ENCODE measurements around the gene CEMIP. TPM values are rescaled to one million over a fixed set of nuclear protein-coding genes. Genes with fewer than 3 reads are reported as not detected.

Gene CEMIP
- total and polyA plus RNA-seq, 2 of the 8 experiments (the other 6 are each of a cell fraction or from before 2014, with no cell fraction given): 0.11 to 0.60 TPM

DNA sequence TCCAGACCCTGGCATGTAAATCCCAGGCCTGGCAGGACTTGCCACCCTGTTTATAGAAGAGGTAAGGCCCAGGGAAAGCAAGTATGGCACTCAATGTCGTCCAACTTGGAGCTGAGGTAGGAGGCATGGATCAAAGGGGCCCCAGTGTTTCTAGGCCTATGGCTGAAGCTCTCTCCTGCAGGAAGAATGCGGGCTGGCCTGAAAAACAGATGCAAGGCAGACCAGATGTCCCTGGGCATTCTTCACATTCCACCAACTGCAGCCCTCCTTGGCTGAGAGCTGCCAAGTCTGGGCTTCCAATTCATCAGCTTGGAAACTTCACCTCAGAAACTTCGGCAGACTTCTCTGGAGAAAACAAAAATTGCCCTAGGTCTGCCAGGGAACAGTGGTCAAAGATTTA is 188.3 kb downstream of the CEMIP start:
- H3K14ac ChIP-seq (ENCODE audit: insufficient read length): no peak overlapping the region
- no peak overlapping the region for H2BK15ac ChIP-seq (ENCODE audit: low read length)
- H3K4me3 ChIP-seq (ENCODE audit: extremely low read depth in 1 of 4, insufficient read depth in 2 of 4, low read depth in 3 of 4, low read length in 4 of 4): peak overlapping the region in 1 of 4 experiments; percentile 1; a peak in 1 of 8 replicates
- no peak overlapping the region for H4K8ac ChIP-seq (ENCODE audit: extremely low read depth, insufficient read depth, low read length)
- peak; percentile 54 to 59 for DNase-seq (ENCODE audit: low read depth in 1 of 2, low spot score in 2 of 2)
- peaks cover 13 to 30% (median 21%) of the 10 kb centered on the region in 4 experiments for H3K4me1 ChIP-seq (replicated peaks in 1 of 4; ENCODE audit: control insufficient read depth in 3 of 4, insufficient read depth in 4 of 4, low read length in 3 of 4)
- H3K4me2 ChIP-seq (ENCODE audit: insufficient read depth in 1 of 2, low read depth in 2 of 2, low read length in 2 of 2): peak overlapping the region; percentile 42 to 57
- FAIRE-seq: no peak
- no peaks in the 10 kb centered on the region for H3K23me2 ChIP-seq (ENCODE audit: low read depth, low read length)
- H3K56ac ChIP-seq (replicated peaks; ENCODE audit: insufficient read length, low read depth, low read length): no peak overlapping the region
- H3K9me3 ChIP-seq (ENCODE audit: insufficient read depth in 2 of 2, low read depth in 1 of 2, low read length in 1 of 2): no peaks in the 10 kb centered on the region
- peak overlapping the region; percentile 94; the same call in 1 of the 2 replicates for H2AK5ac ChIP-seq (ENCODE audit: low read depth, low read length)
- H3K36me3 ChIP-seq (ENCODE audit: control insufficient read depth in 2 of 4, insufficient read depth in 4 of 4, low read length in 3 of 4): peaks cover 0 to 3% (median 0%) of the 10 kb centered on the region in 4 experiments; a peak in 1 of 8 replicates
- CTCF ChIA-PET (ENCODE audit: partially characterized antibody): interaction anchor here (0.7 to 5.9 kb wide), 20 partner anchors 9 to 399 kb away, joined by 3 to 94 read pairs (median 6); partner anchors contain the start of gene CEMIP
- no peak overlapping the region for H4K5ac ChIP-seq (ENCODE audit: insufficient read length, low read depth, low read length)
- H4K91ac ChIP-seq (replicated peaks; ENCODE audit: insufficient read length, low read length): no peak overlapping the region
- peaks cover 0 to 8% of the 10 kb centered on the region in 2 experiments for H4K20me1 ChIP-seq (replicated peaks in 1 of 2; ENCODE audit: control insufficient read depth in 1 of 2, insufficient read depth in 2 of 2, low read length in 2 of 2)
- no peaks in the 10 kb centered on the region for H3K27me3 ChIP-seq (replicated peaks in 1 of 4; ENCODE audit: control insufficient read depth in 3 of 4, extremely low read depth in 1 of 4, insufficient read depth in 3 of 4, low read length in 3 of 4)
- peaks cover 0 to 2% of the 10 kb centered on the region in 2 experiments; a peak in 1 of 4 replicates for H3K79me2 ChIP-seq (ENCODE audit: control insufficient read depth in 1 of 2, insufficient read depth in 2 of 2, low read length in 2 of 2)
- H2BK5ac ChIP-seq (ENCODE audit: low read depth, low read length): peak overlapping the region; percentile 94
- peak overlapping the region; percentile 62; the same call in 1 of the 2 replicates for H3K27ac ChIP-seq (ENCODE audit: low read depth, low read length)
- peak overlapping the region; percentile 90; the same call in 1 of the 2 replicates for H2BK20ac ChIP-seq (ENCODE audit: low read length)
- WGBS, 2 experiments (ENCODE audit: extremely low coverage in 1 of 2, insufficient coverage in 1 of 2, insufficient read length in 1 of 2, insufficient replicate concordance in 2 of 2, low coverage in 1 of 2, low lambda C conversion rate in 2 of 2, missing lambda C conversion rate in 1 of 2): 52% methylated on average over 3 of the region's 3 CpGs; no CpG with 5 or more reads in 1 of the 2 experiments
- no peak overlapping the region for H3K23ac ChIP-seq (ENCODE audit: insufficient read length)
- H3K9ac ChIP-seq (replicated peaks in 1 of 4; ENCODE audit: extremely low read depth in 1 of 4, low read depth in 3 of 4, low read length in 3 of 4): no peak overlapping the region
- H2AFZ ChIP-seq (ENCODE audit: low read length): no peak overlapping the region
- H2BK120ac ChIP-seq (replicated peaks; ENCODE audit: low read depth, low read length): no peak overlapping the region
- peak overlapping the region; percentile 94; the same call in 1 of the 2 replicates for H2BK12ac ChIP-seq (ENCODE audit: low read depth, low read length)
- POLR2A ChIA-PET (ENCODE audit: partially characterized antibody): interaction anchor here (0.7 to 1.6 kb wide), 7 partner anchors 9 to 136 kb away, joined by 3 to 7 read pairs (median 4); no protein-coding TSS in a partner anchor
- peaks cover 2% of the 10 kb centered on the region; the same call in 1 of the 2 replicates for H3K79me1 ChIP-seq (ENCODE audit: low read depth, low read length)
- H3K4ac ChIP-seq (replicated peaks; ENCODE audit: insufficient read length, low read depth, low read length): peak overlapping the region; percentile 74
- TF ChIP-seq TEAD4 (IDR thresholded peaks at IDR 0.05; ENCODE audit: low read depth, low read length) (peak; percentile 98), YY1 (IDR thresholded peaks at IDR 0.05; ENCODE audit: low read depth, low read length) (peak; percentile 56; the same call in 1 of the 2 replicates), TAF1 (IDR thresholded peaks at IDR 0.05; ENCODE audit: low read depth, low read length) (no peak), TCF12 (IDR thresholded peaks at IDR 0.05; ENCODE audit: low read depth, low read length) (peak; percentile 98), EP300 (IDR thresholded peaks at IDR 0.05; ENCODE audit: borderline replicate concordance in 1 of 2, low read depth in 2 of 2, low read length in 2 of 2) (peak in 1 of 2 experiments; percentile 46; a peak in 1 of 3 replicates), SP1 (IDR thresholded peaks at IDR 0.05; ENCODE audit: low read depth, low read length) (peak; percentile 72; the same call in 1 of the 2 replicates), RNF2 (IDR thresholded peaks at IDR 0.05; ENCODE audit: borderline replicate concordance, low read depth, low read length, missing control alignments, poor library complexity, severe bottlenecking) (no peak), CTBP2 (IDR thresholded peaks at IDR 0.05; ENCODE audit: borderline replicate concordance, insufficient read depth, insufficient read length, low read length) (peak; percentile 60)
- peak overlapping the region; percentile 73; the same call in 1 of the 2 replicates for H3K18ac ChIP-seq (ENCODE audit: extremely low read depth, low read length)
